ENCODE data around the gene NCF4.

NCF4 gene

DNA sequence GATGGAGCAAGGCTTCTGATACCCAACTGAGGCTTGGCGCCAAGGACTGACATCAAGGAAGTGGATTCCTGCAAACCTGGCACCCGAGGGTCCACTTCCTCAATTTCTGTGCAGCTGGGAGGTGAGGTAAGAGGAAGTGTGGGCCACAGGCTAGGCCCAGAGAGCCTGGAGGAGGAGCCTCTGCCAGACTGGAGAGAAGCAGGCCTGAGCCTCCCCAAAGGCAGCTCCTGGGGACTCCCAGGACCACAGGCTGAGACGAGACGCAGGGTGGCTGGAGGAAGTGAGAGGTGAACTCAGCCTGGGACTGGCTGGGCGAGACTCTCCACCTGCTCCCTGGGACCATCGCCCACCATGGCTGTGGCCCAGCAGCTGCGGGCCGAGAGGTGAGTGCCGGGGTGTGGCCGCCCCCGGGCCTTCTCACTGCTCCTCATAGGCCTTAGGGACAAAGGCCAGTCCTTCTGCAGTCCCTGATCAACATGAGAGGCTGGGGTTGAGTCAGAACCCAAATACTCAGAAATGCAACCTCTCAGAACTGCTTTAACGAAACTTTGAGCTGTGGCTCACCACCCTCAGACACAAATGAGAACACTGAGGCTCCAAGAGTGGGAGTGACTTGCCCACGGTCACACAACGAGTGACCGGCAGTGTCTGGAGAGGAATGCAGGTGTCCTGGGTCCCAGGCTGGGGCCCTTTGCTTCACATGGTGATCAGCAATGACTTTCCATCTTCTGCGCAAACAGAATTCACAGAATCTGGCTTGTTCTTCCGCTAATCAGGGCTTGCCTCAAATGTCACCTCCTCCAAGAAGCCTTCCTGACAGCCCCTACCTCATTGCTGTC, at the start of gene NCF4:
Gene NCF4 (plus strand): TSS at position 186 of the 839 bp plus-strand sequence. CDS start 166 bp downstream, at position 352.
- no peak within 1 kb of the TSS for H3K4me3 ChIP-seq (ENCODE audit: low read depth in 1 of 2, low read length in 2 of 2)
- H3K27me3 ChIP-seq (ENCODE audit: control insufficient read depth in 1 of 2, insufficient read depth in 2 of 2, low read length in 2 of 2): no peaks in the 10 kb centered on the region
- H3K36me3 ChIP-seq (ENCODE audit: insufficient read depth, low read length): no peaks in the 10 kb centered on the region
- H3K4me1 ChIP-seq (ENCODE audit: insufficient read depth, low read length): peaks cover 2% of the 10 kb centered on the region
- no peak within 1 kb of the TSS for H3K9ac ChIP-seq (ENCODE audit: low read length)
- no peak within 1 kb of the TSS for H3K27ac ChIP-seq (ENCODE audit: low read depth, low read length)
- no peaks in the 10 kb centered on the region for H3K9me3 ChIP-seq (ENCODE audit: low read length)

DNA sequence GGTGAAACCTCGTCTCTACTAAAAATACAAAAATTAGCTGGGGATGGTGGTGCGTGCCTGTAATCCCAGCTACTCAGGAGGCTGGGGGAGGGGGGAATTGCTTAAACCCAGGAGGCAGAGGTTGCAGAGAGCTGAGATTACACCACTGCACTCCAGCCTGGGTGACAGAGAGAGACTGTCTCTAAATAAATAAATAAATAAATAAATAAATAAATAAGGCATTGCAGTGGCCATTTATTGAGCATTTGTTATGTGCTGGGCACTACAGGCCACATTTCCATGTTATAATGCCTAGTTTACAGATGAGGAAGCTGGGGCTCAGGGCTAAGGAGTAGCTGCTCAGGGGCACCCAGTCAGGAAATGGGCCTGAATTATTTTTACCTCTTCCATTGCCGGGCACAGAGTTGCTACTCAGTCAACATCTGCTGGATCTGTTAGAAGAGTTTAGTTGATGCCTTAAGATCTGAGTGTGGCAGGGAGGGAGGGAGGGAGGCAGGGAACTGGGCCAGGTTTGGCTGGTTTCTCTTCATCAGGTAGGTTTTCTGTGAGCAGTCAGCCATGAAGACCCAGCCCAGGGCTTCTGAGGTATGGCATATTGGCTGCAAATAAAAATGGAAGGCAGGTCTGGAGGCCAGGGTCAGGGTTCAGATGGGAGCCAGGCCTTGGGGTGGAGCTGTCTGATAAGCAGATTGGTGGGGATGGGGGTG, 49.6 kb upstream of the NCF4 start:
- H3K27me3 ChIP-seq (ENCODE audit: control insufficient read depth in 1 of 2, insufficient read depth in 2 of 2, low read length in 2 of 2): peaks cover 13 to 14% of the 10 kb centered on the region in 2 donors
- H3K27ac ChIP-seq (ENCODE audit: low read depth, low read length): no peak overlapping the region
- H3K4me3 ChIP-seq (ENCODE audit: low read depth in 1 of 2, low read length in 2 of 2): no peak overlapping the region
- no peaks in the 10 kb centered on the region for H3K36me3 ChIP-seq (ENCODE audit: insufficient read depth, low read length)
- no peaks in the 10 kb centered on the region for H3K9me3 ChIP-seq (ENCODE audit: low read length)
- H3K4me1 ChIP-seq (ENCODE audit: insufficient read depth, low read length): peaks cover 1% of the 10 kb centered on the region
- H3K9ac ChIP-seq (ENCODE audit: low read length): no peak overlapping the region

DNA sequence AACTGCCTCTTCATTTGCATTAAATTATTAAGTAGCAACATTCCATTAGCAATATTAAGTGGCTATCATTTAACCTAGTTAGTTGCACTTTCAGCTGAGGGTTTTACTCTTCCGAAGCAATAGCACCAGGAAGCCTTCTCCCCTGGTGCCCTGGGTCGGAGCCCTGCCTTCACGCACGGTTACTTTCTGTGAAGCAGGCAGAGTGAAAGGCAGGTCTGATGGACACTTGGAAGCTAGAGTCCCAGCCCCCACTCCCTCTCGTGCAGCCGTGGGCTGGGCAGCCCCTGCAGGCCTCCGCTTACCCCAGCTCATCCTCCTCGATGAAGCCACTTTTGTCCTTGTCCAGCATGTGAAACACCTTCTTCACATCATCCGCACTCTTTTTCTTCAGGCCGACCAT, 46.0 kb upstream of the NCF4 start:
- Histone ChIP-seq H3K27me3 (ENCODE audit: control insufficient read depth in 1 of 2, insufficient read depth in 2 of 2, low read length in 2 of 2) (peaks cover 32 to 49% of the 10 kb centered on the region in 2 donors), H3K27ac (ENCODE audit: low read depth, low read length) (no peak overlapping the region), H3K36me3 (ENCODE audit: insufficient read depth, low read length) (no peaks in the 10 kb centered on the region), H3K4me1 (ENCODE audit: insufficient read depth, low read length) (peaks cover 6% of the 10 kb centered on the region), H3K9ac (ENCODE audit: low read length) (no peak overlapping the region), H3K9me3 (ENCODE audit: low read length) (no peaks in the 10 kb centered on the region), H3K4me3 (ENCODE audit: low read depth in 1 of 2, low read length in 2 of 2) (no peak overlapping the region)

- Histone ChIP-seq H3K9ac (ENCODE audit: low read length) (no peak overlapping the region), H3K4me1 (ENCODE audit: insufficient read depth, low read length) (peaks cover 6% of the 10 kb centered on the region), H3K4me3 (ENCODE audit: low read depth in 1 of 2, low read length in 2 of 2) (no peak overlapping the region), H3K9me3 (ENCODE audit: low read length) (no peaks in the 10 kb centered on the region), H3K27me3 (ENCODE audit: control insufficient read depth in 1 of 2, insufficient read depth in 2 of 2, low read length in 2 of 2) (peaks cover 32 to 56% of the 10 kb centered on the region in 2 donors), H3K36me3 (ENCODE audit: insufficient read depth, low read length) (no peaks in the 10 kb centered on the region), H3K27ac (ENCODE audit: low read depth, low read length) (no peak overlapping the region)
Observed at GRCh38 chr22:36815558-36816338, 45.1 kb upstream of the NCF4 start.

DNA sequence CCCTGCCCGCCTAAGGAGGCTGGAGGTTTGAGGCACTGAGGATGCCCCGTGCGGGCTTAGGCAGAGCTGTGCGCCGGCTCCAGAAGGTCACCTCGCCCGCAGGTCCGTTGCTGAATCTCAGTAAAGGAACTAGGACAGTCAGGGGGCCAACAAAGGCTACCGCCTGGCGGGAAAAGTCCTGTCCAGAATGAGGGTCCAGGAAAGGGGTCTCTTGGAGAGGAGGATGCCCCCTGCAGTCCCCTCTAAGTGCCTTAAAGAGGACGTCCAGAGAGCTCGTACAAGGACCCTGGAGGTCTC, 44.5 kb upstream of the NCF4 start:
- Histone ChIP-seq H3K4me3 (ENCODE audit: low read depth in 1 of 2, low read length in 2 of 2) (peak overlapping the region in 1 of 2 donors; percentile 51), H3K36me3 (ENCODE audit: insufficient read depth, low read length) (no peaks in the 10 kb centered on the region), H3K27ac (ENCODE audit: low read depth, low read length) (no peak overlapping the region), H3K4me1 (ENCODE audit: insufficient read depth, low read length) (peaks cover 6% of the 10 kb centered on the region), H3K9me3 (ENCODE audit: low read length) (no peaks in the 10 kb centered on the region), H3K9ac (ENCODE audit: low read length) (no peak overlapping the region), H3K27me3 (ENCODE audit: control insufficient read depth in 1 of 2, insufficient read depth in 2 of 2, low read length in 2 of 2) (peaks cover 32 to 58% of the 10 kb centered on the region in 2 donors)

GRCh38 chr22:36816636-36817524, 43.9 kb upstream of the NCF4 start, which contains the start of gene PVALB:
Gene PVALB, minus strand, starts transcription at chr22:36817035. Its CDS starts 30 bp downstream, at chr22:36817005.
- Histone ChIP-seq H3K36me3 (ENCODE audit: insufficient read depth, low read length) (no peaks in the 10 kb centered on the region), H3K9me3 (ENCODE audit: low read length) (no peaks in the 10 kb centered on the region), H3K27ac (ENCODE audit: low read depth, low read length) (no peak within 1 kb of the TSS), H3K9ac (ENCODE audit: low read length) (no peak within 1 kb of the TSS), H3K4me1 (ENCODE audit: insufficient read depth, low read length) (peaks cover 6% of the 10 kb centered on the region), H3K27me3 (ENCODE audit: control insufficient read depth in 1 of 2, insufficient read depth in 2 of 2, low read length in 2 of 2) (peaks cover 32 to 58% of the 10 kb centered on the region in 2 donors), H3K4me3 (ENCODE audit: low read depth in 1 of 2, low read length in 2 of 2) (peak within 1 kb of the TSS in 1 of 2 donors; percentile 51)

DNA sequence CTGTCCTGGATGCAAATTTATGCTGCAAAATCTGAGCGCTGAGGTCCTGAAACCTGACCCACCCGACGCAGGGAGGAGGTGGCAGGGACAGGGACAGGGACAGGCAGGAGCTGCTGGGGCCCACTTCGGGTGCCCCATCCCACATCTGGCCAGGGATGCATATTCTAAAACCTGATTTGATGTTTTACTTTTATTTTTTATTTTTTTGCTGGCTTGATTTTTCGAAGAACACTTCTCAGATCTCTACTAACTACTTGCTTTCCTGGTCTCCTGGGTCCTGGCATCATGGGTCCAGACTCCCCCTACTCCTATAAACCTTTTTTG, 43.3 kb upstream of the NCF4 start:
- peaks cover 6% of the 10 kb centered on the region for H3K4me1 ChIP-seq (ENCODE audit: insufficient read depth, low read length)
- no peaks in the 10 kb centered on the region for H3K36me3 ChIP-seq (ENCODE audit: insufficient read depth, low read length)
- H3K9me3 ChIP-seq (ENCODE audit: low read length): no peaks in the 10 kb centered on the region
- H3K27ac ChIP-seq (ENCODE audit: low read depth, low read length): no peak overlapping the region
- H3K4me3 ChIP-seq (ENCODE audit: low read depth in 1 of 2, low read length in 2 of 2): no peak overlapping the region
- peaks cover 32 to 54% of the 10 kb centered on the region in 2 donors for H3K27me3 ChIP-seq (ENCODE audit: control insufficient read depth in 1 of 2, insufficient read depth in 2 of 2, low read length in 2 of 2)
- no peak overlapping the region for H3K9ac ChIP-seq (ENCODE audit: low read length)

DNA sequence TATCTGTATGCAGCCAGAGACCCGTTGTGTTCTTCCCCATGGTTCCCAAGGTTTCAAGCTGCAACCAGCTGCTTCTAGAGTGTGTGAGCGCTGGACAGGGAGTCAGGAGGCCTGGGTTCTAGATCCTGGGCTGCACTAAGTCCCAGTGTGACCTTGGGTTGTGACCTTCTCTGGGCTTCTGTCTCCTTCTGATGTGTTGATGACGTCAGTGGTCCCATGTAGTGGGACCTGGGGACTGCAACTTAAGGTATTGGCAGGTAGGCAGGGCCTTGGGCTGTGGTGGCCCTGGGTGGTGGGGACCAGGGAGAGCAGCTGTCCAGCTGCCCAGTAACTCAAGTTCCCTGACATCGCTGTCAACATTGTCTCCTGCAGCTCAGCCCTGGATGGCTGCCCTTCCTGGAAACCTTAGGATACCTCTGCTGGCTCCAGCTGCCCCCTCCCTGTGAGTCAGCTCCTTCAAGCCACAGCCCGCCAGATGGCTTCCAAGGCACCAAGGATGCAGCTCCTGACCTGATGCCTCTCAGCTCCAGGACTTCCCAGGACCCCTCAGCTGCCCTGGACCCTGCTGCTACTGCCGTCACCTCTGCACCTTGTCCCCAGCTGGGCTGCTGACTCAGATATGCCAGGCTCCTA, 42.7 kb upstream of the NCF4 start:
- Histone ChIP-seq H3K36me3 (ENCODE audit: insufficient read depth, low read length) (no peaks in the 10 kb centered on the region), H3K4me1 (ENCODE audit: insufficient read depth, low read length) (peaks cover 6% of the 10 kb centered on the region), H3K9me3 (ENCODE audit: low read length) (no peaks in the 10 kb centered on the region), H3K9ac (ENCODE audit: low read length) (no peak overlapping the region), H3K27ac (ENCODE audit: low read depth, low read length) (no peak overlapping the region), H3K27me3 (ENCODE audit: control insufficient read depth in 1 of 2, insufficient read depth in 2 of 2, low read length in 2 of 2) (peaks cover 32 to 54% of the 10 kb centered on the region in 2 donors), H3K4me3 (ENCODE audit: low read depth in 1 of 2, low read length in 2 of 2) (no peak overlapping the region)

DNA sequence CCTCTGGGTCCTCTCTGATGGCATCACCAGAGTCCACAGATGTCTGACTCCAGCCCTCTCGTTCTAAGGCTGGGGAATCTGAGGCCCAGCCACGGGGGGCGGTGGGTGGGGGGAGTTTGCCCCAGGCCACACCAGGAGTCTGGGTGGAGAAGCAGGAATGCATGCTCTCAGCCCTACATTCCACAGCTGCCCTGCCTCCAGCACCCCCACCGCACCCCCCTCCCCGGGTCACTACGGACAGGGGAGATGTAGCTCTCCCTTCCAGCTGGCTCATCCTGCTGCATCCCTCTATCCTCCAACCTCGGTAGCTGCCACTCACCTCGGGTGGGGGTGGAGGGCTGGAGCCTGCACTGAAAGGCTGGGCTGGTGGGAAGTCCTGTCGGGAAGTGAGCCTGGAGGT, 41.7 kb upstream of the NCF4 start:
- Histone ChIP-seq H3K27me3 (ENCODE audit: control insufficient read depth in 1 of 2, insufficient read depth in 2 of 2, low read length in 2 of 2) (peaks cover 32 to 54% of the 10 kb centered on the region in 2 donors), H3K9me3 (ENCODE audit: low read length) (no peaks in the 10 kb centered on the region), H3K4me3 (ENCODE audit: low read depth in 1 of 2, low read length in 2 of 2) (no peak overlapping the region), H3K36me3 (ENCODE audit: insufficient read depth, low read length) (no peaks in the 10 kb centered on the region), H3K27ac (ENCODE audit: low read depth, low read length) (no peak overlapping the region), H3K4me1 (ENCODE audit: insufficient read depth, low read length) (peaks cover 6% of the 10 kb centered on the region), H3K9ac (ENCODE audit: low read length) (no peak overlapping the region)

DNA sequence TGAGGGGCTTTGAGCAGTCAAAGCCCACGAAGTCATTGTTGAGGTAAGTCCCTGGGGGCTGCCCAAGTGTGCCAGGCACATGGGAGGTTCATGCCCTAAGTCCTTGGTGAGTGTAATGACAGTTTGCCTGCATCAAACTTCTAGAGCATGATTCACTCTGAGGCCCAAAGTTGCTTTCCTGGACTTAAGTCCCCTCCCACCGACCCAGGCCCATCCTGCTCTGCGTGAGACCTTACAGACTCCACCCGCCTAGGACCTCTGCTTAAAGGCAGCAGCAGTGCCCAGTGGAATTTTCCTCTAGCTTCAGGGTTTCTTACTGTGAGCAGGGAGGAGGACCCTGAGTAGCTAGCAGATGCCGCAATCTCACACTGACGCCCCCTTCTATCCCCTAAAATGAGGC, 38.2 kb upstream of the NCF4 start:
- H3K9me3 ChIP-seq (ENCODE audit: low read length): no peaks in the 10 kb centered on the region
- H3K4me1 ChIP-seq (ENCODE audit: insufficient read depth, low read length): peaks cover 8% of the 10 kb centered on the region
- H3K4me3 ChIP-seq (ENCODE audit: low read depth in 1 of 2, low read length in 2 of 2): no peak overlapping the region
- no peak overlapping the region for H3K27ac ChIP-seq (ENCODE audit: low read depth, low read length)
- no peak overlapping the region for H3K9ac ChIP-seq (ENCODE audit: low read length)
- H3K27me3 ChIP-seq (ENCODE audit: control insufficient read depth in 1 of 2, insufficient read depth in 2 of 2, low read length in 2 of 2): peaks cover 10 to 31% of the 10 kb centered on the region in 2 donors
- H3K36me3 ChIP-seq (ENCODE audit: insufficient read depth, low read length): no peaks in the 10 kb centered on the region
